MCF 10A (cell line): ENCODE results near the gene SPON1. TPM values are rescaled to one million over a fixed set of nuclear protein-coding genes. Genes with fewer than 3 reads are reported as not detected.

Experiments used
- BruUV-seq: library from RNA; stranded (reverse); fragments of 400-500 nt; replicated peaks from 2 replicates; lab custom pipeline; 2021; lab: Mats Ljungman, UMichigan
- CTCF ChIA-PET: fragments of 300-600 bp; sonication (Branson Sonifier 250); formaldehyde crosslinking; extraction: SDS; loops from one replicate; lab custom pipeline; 2021; ENCODE audit warnings: antibody characterized with exemption, inconsistent platforms; lab: Yijun Ruan, JAX
- POLR2A ChIA-PET: fragments of 300-600, 350-650 bp; sonication (Branson Sonifier 250); formaldehyde crosslinking; extraction: SDS; loops from one replicate; lab custom pipeline; 2020; ENCODE audit warnings: antibody characterized with exemption, inconsistent platforms; lab: Yijun Ruan, JAX
- DNase-seq: peaks from one replicate; pipeline ENCODE4 v3.0.0-alpha.2; 2018; ENCODE audit not compliant: unreplicated experiment
- H3K27ac Mint-ChIP-seq: one replicate; pipeline ENCODE4 v1.8.0; 2022; ENCODE audit warnings: mild to moderate bottlenecking, low read depth, mixed read lengths; ENCODE audit not compliant: unreplicated experiment
- H3K27me3 Mint-ChIP-seq: one replicate; pipeline ENCODE4 v1.8.0; 2022; ENCODE audit warnings: mixed read lengths; ENCODE audit not compliant: insufficient read depth, unreplicated experiment
- H3K36me3 Mint-ChIP-seq: one replicate; pipeline ENCODE4 v1.8.0; 2022; ENCODE audit warnings: mild to moderate bottlenecking, moderate library complexity, mixed read lengths; ENCODE audit not compliant: insufficient read depth, unreplicated experiment
- H3K4me1 Mint-ChIP-seq: one replicate; pipeline ENCODE4 v1.8.0; 2022; ENCODE audit warnings: mixed read lengths; ENCODE audit not compliant: insufficient read depth, unreplicated experiment
- H3K4me3 Mint-ChIP-seq: one replicate; pipeline ENCODE4 v1.8.0; 2022; ENCODE audit warnings: mild to moderate bottlenecking, moderate library complexity, mixed read lengths; ENCODE audit not compliant: unreplicated experiment
- H3K9me3 Mint-ChIP-seq: one replicate; pipeline ENCODE4 v1.8.0; 2022; ENCODE audit warnings: mixed read lengths; ENCODE audit not compliant: unreplicated experiment
- CTCF ChIP-seq: fragments of 200-600 bp; IDR thresholded peaks from one replicate; pipeline ENCODE4 v1.8.0; 2022; ENCODE audit warnings: antibody characterized with exemption, mild to moderate bottlenecking; ENCODE audit not compliant: unreplicated experiment
- intact Hi-C: fragments of 100-400 bp; cut with micrococcal nuclease; formaldehyde crosslinking; loops from 2 replicates; pipeline ENCODE4 v1.14.1; 2022
- total RNA-seq: library from RNA; stranded (reverse); gene quantifications from 2 replicates; pipeline ENCODE4 v1.2.3, GENCODE V29; 2022

SPON1 gene
- total RNA-seq, 1 experiment from 2014 or later: not detected

- peak; percentile 42 for TF ChIP-seq CTCF
- Mint-ChIP-seq H3K27ac (no peak overlapping the region), H3K36me3 (peaks cover 4% of the 10 kb centered on the region), H3K4me3 (no peak overlapping the region), H3K9me3 (no peaks in the 10 kb centered on the region), H3K27me3 (no peaks in the 10 kb centered on the region), H3K4me1 (peaks cover 2% of the 10 kb centered on the region)
- CTCF ChIA-PET: interaction anchor here (0.6 to 16.0 kb wide), 29 partner anchors 9 to 1093 kb away, joined by 3 to 316 read pairs (median 4); no protein-coding TSS in a partner anchor
- POLR2A ChIA-PET: interaction anchor here (0.6 to 3.9 kb wide), 12 partner anchors 10 to 120 kb away, joined by 3 to 24 read pairs (median 4); partner anchors contain the start of gene RRAS2
- intact Hi-C loops: loop anchor here (2.0 kb wide), 1 partner anchor 50 kb away; the partner anchor contains the start of gene RRAS2
- BruUV-seq: no TSS peak
- peak; percentile 65 for DNase-seq
Observed at GRCh38 chr11:14308114-14308896, 345.8 kb downstream of the SPON1 start.

- no TSS peak for BruUV-seq
- Mint-ChIP-seq H3K9me3 (no peaks in the 10 kb centered on the region), H3K27me3 (no peaks in the 10 kb centered on the region), H3K4me3 (no peak overlapping the region), H3K27ac (no peak overlapping the region), H3K4me1 (peaks cover 6% of the 10 kb centered on the region), H3K36me3 (peaks cover 4% of the 10 kb centered on the region)
- TF ChIP-seq CTCF: no peak
- DNase-seq: no peak
- POLR2A ChIA-PET: interaction anchor here (0.7 to 3.9 kb wide), 10 partner anchors 9 to 110 kb away, joined by 3 to 24 read pairs (median 4); partner anchors contain the start of gene RRAS2
- intact Hi-C loops: loop anchor here (2.0 kb wide), 1 partner anchor 50 kb away; the partner anchor contains the start of gene RRAS2
- CTCF ChIA-PET: interaction anchor here (0.7 to 16.0 kb wide), 25 partner anchors 8 to 921 kb away, joined by 3 to 316 read pairs (median 5); no protein-coding TSS in a partner anchor
Observed at GRCh38 chr11:14308897-14309387, 346.4 kb downstream of the SPON1 start.

- Mint-ChIP-seq H3K27me3 (no peaks in the 10 kb centered on the region), H3K4me3 (no peak overlapping the region), H3K36me3 (peaks cover 4% of the 10 kb centered on the region), H3K4me1 (peaks cover 6% of the 10 kb centered on the region), H3K9me3 (no peaks in the 10 kb centered on the region), H3K27ac (no peak overlapping the region)
- no TSS peak for BruUV-seq
- no peak for TF ChIP-seq CTCF
- intact Hi-C loops: loop anchor here (2.0 kb wide), 1 partner anchor 49 kb away; the partner anchor contains the start of gene RRAS2
- POLR2A ChIA-PET: interaction anchor here (1.1 to 3.9 kb wide), 2 partner anchors 26 to 48 kb away, joined by 3 to 24 read pairs; partner anchors contain the start of gene RRAS2
- DNase-seq: no peak
- CTCF ChIA-PET: interaction anchor here (0.7 to 16.0 kb wide), 11 partner anchors 9 to 146 kb away, joined by 3 to 316 read pairs (median 6); no protein-coding TSS in a partner anchor
Observed at GRCh38 chr11:14309425-14310192, 347.1 kb downstream of the SPON1 start.
